Smooth muscle cell of bladder (primary cell): Measurements from ENCODE around the gene IDH3B. TPM values are rescaled to one million over a fixed set of nuclear protein-coding genes. Genes with fewer than 3 reads are reported as not detected.

Experiments
- total RNA-seq: library from RNA; depleted of rRNA; stranded (reverse); fragments of >200 nt; gene quantifications from 2 replicates; pipeline ENCODE4 v1.2.3, GENCODE V29; 2014

IDH3B gene
- total RNA-seq: 79.0 and 98.4 TPM in 2 replicates

GRCh38 chr20:2663887-2664719 is at the start of gene IDH3B:
Gene IDH3B (minus strand): TSS chr20:2664216. CDS start chr20:2664188, 28 bp downstream.

GRCh38 chr20:2692036-2692885 is 28.2 kb upstream of the IDH3B start, which contains the start of gene EBF4:
Gene EBF4 (plus strand): TSS chr20:2692780. CDS start chr20:2693646, 866 bp downstream.

GRCh38 chr20:2651772-2652723 is 12.0 kb downstream of the IDH3B start, which contains the start of gene NOP56:
Gene NOP56 (plus strand): TSS chr20:2652632. CDS start chr20:2652661, 29 bp downstream.

Other genes with a start within 250 kb of the IDH3B start
- gene SNRPB, start 193.4 kb downstream of the IDH3B start, total RNA-seq: 82.6 and 101 TPM in 2 replicates
- 13.5 and 14.3 TPM in 2 replicates for gene ZNF343, start 155.3 kb downstream of the IDH3B start, total RNA-seq
- 0.18 TPM in 1 of 2 replicates, not detected in the other for gene TMC2, start 127.6 kb downstream of the IDH3B start, total RNA-seq
- gene NOP56, start 11.6 kb downstream of the IDH3B start, total RNA-seq: 118 and 160 TPM in 2 replicates
- gene EBF4, start 28.6 kb upstream of the IDH3B start, total RNA-seq: 0.57 and 1.8 TPM in 2 replicates
- gene CPXM1, start 136.4 kb upstream of the IDH3B start, total RNA-seq: 0.71 and 1.2 TPM in 2 replicates
- gene C20orf141, start 150.8 kb upstream of the IDH3B start, total RNA-seq: 0.37 TPM in 1 of 2 replicates, not detected in the other
- gene TMEM239, start 152.1 kb upstream of the IDH3B start, total RNA-seq: not detected in 2 replicates
- 17.1 and 26.6 TPM in 2 replicates for gene PCED1A, start 176.4 kb upstream of the IDH3B start, total RNA-seq
- gene VPS16, start 176.5 kb upstream of the IDH3B start, total RNA-seq: 72.2 and 72.7 TPM in 2 replicates
- 22.9 and 27.9 TPM in 2 replicates for gene PTPRA, start 209.3 kb upstream of the IDH3B start, total RNA-seq